PC-9 (cell line): Measurements from ENCODE around the gene ADGRL1.

Experiments
- CTCF ChIP-seq: fragments of 200-600 bp; sonication (generic); conservative IDR thresholded peaks from 2 replicates; pipeline ENCODE4 v1.6.1; 2017; ENCODE audit warnings: mixed run types, antibody characterized with exemption, mild to moderate bottlenecking, moderate library complexity
- EZH2 ChIP-seq: fragments of 200-600 bp; sonication (generic); IDR thresholded peaks from 2 replicates; pipeline ENCODE4 v1.8.0; 2017; ENCODE audit warnings: antibody characterized with exemption, low read depth

GRCh38 chr19:14214580-14214979 is 8.6 kb upstream of the ADGRL1 start:
- TF ChIP-seq EZH2 (no peak), CTCF (no peak)
